GM12878 (cell line): Measurements from ENCODE around the gene SLC11A1. TPM values are rescaled to one million over a fixed set of nuclear protein-coding genes. Genes with fewer than 3 reads are reported as not detected.

Experiments used
- ATAC-seq: fragments of 200-7000 bp; cut with Tn5 transposase; 3 replicates; pipeline ENCODE4 v1.9.1; 2020; ENCODE audit warnings: mild to moderate bottlenecking, moderate library complexity
- BruUV-seq: library from RNA; stranded (reverse); fragments of 400-500 nt; replicated peaks from 2 replicates; lab custom pipeline; 2021; lab: Mats Ljungman, UMichigan
- CTCF ChIA-PET: fragments of 300-600 bp; sonication (Branson Sonifier 250); formaldehyde crosslinking; extraction: SDS; loops from one replicate; lab custom pipeline; 2021; ENCODE audit warnings: inconsistent platforms; lab: Yijun Ruan, JAX
- POLR2A ChIA-PET: fragments of 350-600 bp; formaldehyde crosslinking; extraction: SDS; loops from one replicate; lab custom pipeline; 2021; ENCODE audit warnings: inconsistent platforms; lab: Charles Lee
- RAD21 ChIA-PET: fragments of 300-600 bp; sonication (Branson Sonifier 250); formaldehyde crosslinking; loops from one replicate; lab custom pipeline; 2023; ENCODE audit warnings: antibody characterized with exemption; ENCODE audit not compliant: unreplicated experiment; lab: Charles Lee
- SMC1A ChIA-PET: fragments of 300-600 bp; sonication (Branson Sonifier 250); formaldehyde crosslinking; loops from one replicate; lab custom pipeline; 2023; ENCODE audit not compliant: unreplicated experiment, uncharacterized antibody; lab: Charles Lee
- DNase-seq: peaks from one replicate; pipeline ENCODE4 v3.0.0-alpha.2; 2011; ENCODE audit warnings: low read depth, low spot score
- FAIRE-seq: peaks from 3 replicates; lab custom pipeline; 2011; peaks lifted over from hg19 to GRCh38; lab: Jason Lieb, UNC
- H2AFZ ChIP-seq: 2 replicates; pipeline ENCODE4 v1.6.0; 2011; ENCODE audit warnings: low read depth, low read length, control low read depth; ENCODE audit not compliant: control insufficient read depth
- H3K27ac ChIP-seq: 2 replicates; pipeline ENCODE4 v1.5.1; 2011; ENCODE audit warnings: control low read depth; ENCODE audit not compliant: control insufficient read depth, insufficient read depth
- H3K27me3 ChIP-seq, 2 experiments: replicated peaks in 1 of 2; 2 replicates each; pipeline versions ENCODE4 v1.6.0 to v1.6.1; 2011; ENCODE audit warnings: low read length in 1 of 2; ENCODE audit not compliant: control insufficient read depth in 2 of 2, insufficient read depth in 2 of 2
- H3K36me3 ChIP-seq, 2 experiments: 2 replicates each; pipeline ENCODE4 v1.5.1; 2011; ENCODE audit warnings: low read length in 1 of 2; ENCODE audit not compliant: control insufficient read depth in 2 of 2, insufficient read depth in 2 of 2
- H3K4me1 ChIP-seq: 2 replicates; pipeline ENCODE4 v1.6.1; 2011; ENCODE audit warnings: mild to moderate bottlenecking, low read length, moderate library complexity, mixed read lengths; ENCODE audit not compliant: control insufficient read depth, insufficient read depth
- H3K4me2 ChIP-seq: 2 replicates; pipeline ENCODE4 v1.6.0; 2011; ENCODE audit warnings: control low read depth; ENCODE audit not compliant: control insufficient read depth, insufficient read depth
- H3K4me3 ChIP-seq: fragments of 200-600 bp; sonication (generic); 2 replicates; pipeline ENCODE4 v1.5.1; 2016
- H3K79me2 ChIP-seq: 2 replicates; pipeline ENCODE4 v1.6.0; 2011; ENCODE audit warnings: low read length; ENCODE audit not compliant: control insufficient read depth, insufficient read depth
- H3K9ac ChIP-seq: 2 replicates; pipeline ENCODE4 v1.8.0; 2011; ENCODE audit warnings: low read length, control low read depth, mixed read lengths; ENCODE audit not compliant: control insufficient read depth, insufficient read depth
- H3K9me3 ChIP-seq: replicated peaks from 3 replicates; pipeline ENCODE4 v1.5.1; 2011; ENCODE audit warnings: mild to moderate bottlenecking, low read length; ENCODE audit not compliant: control insufficient read depth, insufficient read depth
- H4K20me1 ChIP-seq: 2 replicates; pipeline ENCODE4 v1.6.0; 2011; ENCODE audit not compliant: control insufficient read depth, insufficient read depth
- CHD1 ChIP-seq: IDR thresholded peaks from 2 replicates; pipeline ENCODE4 v1.6.1; 2012; ENCODE audit warnings: low read depth, low read length, improper control_type of control experiment
- EP300 ChIP-seq, 2 experiments: fragments of 150-350 bp in 1 of 2; IDR thresholded peaks; 2 replicates each; pipeline ENCODE4 v1.6.1; 2011 to 2012; ENCODE audit warnings: low read depth in 2 of 2, low read length in 2 of 2, borderline replicate concordance in 1 of 2, improper control_type of control experiment in 1 of 2, inconsistent platforms in 1 of 2; ENCODE audit not compliant: control insufficient read depth in 1 of 2
- SREBF2 ChIP-seq: IDR thresholded peaks from 2 replicates; pipeline ENCODE4 v1.6.1; 2012; ENCODE audit warnings: mild to moderate bottlenecking, low read length
- ZBED1 ChIP-seq: IDR thresholded peaks from 2 replicates; pipeline ENCODE4 v1.6.1; 2016; ENCODE audit warnings: borderline replicate concordance
- WGBS: methylation state at CpG from one replicate; pipeline ENCODE4 v1.1.6; 2016; ENCODE audit warnings: low lambda C conversion rate; ENCODE audit not compliant: insufficient replicate concordance, insufficient coverage; ENCODE audit errors: missing lambda C conversion rate; 5-methylcytosine and 5-hydroxymethylcytosine counted together
- in situ Hi-C: fragments of 300-500 bp; cut with MboI; formaldehyde crosslinking; loops from 9 replicates; pipeline ENCODE4 v1.14.3; 2018; ENCODE audit warnings: mixed read lengths
- intact Hi-C: fragments of 100-400 bp; cut with micrococcal nuclease; formaldehyde crosslinking; loops from one replicate; pipeline ENCODE4 v1.14.2; 2022; ENCODE audit not compliant: unreplicated experiment
- polyA plus RNA-seq, 11 experiments: library from polyadenylated mRNA; depleted of rRNA in 4 of 11; unstranded in 6 of 11; stranded (reverse) in 5 of 11; fragments of >200 nt; fragmentation: Nextera tagmentation in 4 of 11; fragmentation: Illumina TruSeq in 1 of 11; extraction: Ambion mirVana in 4 of 11; extraction: Trizol in 1 of 11; gene quantifications; 1 replicate in 1 of 11; 2 replicates in 10 of 11; pipeline versions ENCODE4 v1.2.1 to v1.2.3, GENCODE V29; 2011 to 2016; ENCODE audit warnings: inconsistent platforms in 2 of 11, missing spikeins in 2 of 11, low read depth in 1 of 11
- total RNA-seq, 4 experiments: library from RNA; depleted of rRNA in 3 of 4; stranded (reverse); fragments of >200 nt in 3 of 4; fragmentation: Illumina TruSeq in 1 of 4; extraction: Trizol in 1 of 4; gene quantifications; 2 replicates each; pipeline versions ENCODE4 v1.2.1 to v1.2.3, GENCODE V29; 2013 to 2021
- TF ChIP-seq, protein P1 (sequence below): IDR thresholded peaks from 2 replicates; pipeline ENCODE4 v1.6.1; 2012; ENCODE audit warnings: low read length, inconsistent platforms
- TF ChIP-seq, protein P2 (sequence below): fragments of 150-350 bp; IDR thresholded peaks from 2 replicates; pipeline ENCODE4 v1.6.1; 2014; ENCODE audit warnings: mild to moderate bottlenecking, low read depth, low read length

Gene SLC11A1
- total and polyA plus RNA-seq, 10 of the 15 experiments (the other 5 are each of a cell fraction or from before 2014, with no cell fraction given) = 0.03 to 0.38 (median 0.12) TPM

DNA sequence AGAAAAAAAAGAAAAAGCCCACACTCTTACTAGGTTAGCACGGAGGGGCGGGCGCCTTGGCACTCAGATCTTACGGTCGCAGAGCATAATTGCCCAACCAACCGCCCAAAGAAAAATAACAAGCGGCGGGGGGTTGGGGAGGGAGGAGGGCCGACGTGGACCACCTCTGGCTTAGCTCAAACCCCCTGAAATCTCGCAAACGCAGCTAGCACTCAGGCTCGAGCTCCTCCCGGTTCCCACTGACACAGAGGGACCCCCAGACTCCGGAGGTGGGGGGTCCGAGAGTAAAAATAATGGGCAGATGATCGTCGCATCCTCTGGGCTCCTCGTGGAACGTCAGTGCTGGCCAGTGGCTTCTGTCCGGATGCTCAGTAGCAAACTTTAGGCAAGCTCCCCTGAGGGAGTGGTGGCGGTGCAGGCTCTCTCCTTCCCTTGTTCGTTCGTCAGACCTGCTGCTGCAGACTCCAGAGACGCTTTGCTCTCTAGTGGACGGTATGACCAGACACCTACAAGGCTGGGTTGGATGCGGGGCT, 13.4 kb upstream of the SLC11A1 start (continued):
- TF ChIP-seq, protein P1, sequence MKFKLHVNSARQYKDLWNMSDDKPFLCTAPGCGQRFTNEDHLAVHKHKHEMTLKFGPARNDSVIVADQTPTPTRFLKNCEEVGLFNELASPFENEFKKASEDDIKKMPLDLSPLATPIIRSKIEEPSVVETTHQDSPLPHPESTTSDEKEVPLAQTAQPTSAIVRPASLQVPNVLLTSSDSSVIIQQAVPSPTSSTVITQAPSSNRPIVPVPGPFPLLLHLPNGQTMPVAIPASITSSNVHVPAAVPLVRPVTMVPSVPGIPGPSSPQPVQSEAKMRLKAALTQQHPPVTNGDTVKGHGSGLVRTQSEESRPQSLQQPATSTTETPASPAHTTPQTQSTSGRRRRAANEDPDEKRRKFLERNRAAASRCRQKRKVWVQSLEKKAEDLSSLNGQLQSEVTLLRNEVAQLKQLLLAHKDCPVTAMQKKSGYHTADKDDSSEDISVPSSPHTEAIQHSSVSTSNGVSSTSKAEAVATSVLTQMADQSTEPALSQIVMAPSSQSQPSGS = no peak
- TF ChIP-seq EP300 (IDR thresholded peaks at IDR 0.05; ENCODE audit: borderline replicate concordance in 1 of 2, control insufficient read depth in 1 of 2, low read depth in 2 of 2, low read length in 2 of 2) = no peak

DNA sequence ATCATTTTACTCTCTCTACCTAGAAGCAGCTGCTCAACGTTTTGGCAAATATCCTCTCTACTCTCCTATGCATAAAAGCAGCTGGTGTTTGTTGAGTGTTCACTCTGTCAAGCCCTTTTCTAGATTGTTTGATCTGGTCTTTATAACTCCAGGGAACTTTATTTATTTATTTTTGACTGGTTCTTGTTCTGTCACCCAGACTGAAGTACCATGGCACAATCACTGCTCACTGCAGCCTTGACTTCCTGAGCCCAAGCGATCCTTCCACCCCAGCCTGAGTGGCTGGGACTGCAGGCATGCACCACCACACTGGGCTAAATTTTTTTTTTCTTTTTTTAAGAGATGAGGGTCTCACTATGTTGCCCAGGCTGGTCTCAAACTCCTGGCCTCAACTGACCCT, 12.7 kb upstream of the SLC11A1 start:
- POLR2A ChIA-PET = interaction anchor here (1.0 kb wide), 1 partner anchor 24 kb away, joined by 3 read pairs; no protein-coding TSS in a partner anchor
- Histone ChIP-seq H3K27me3 (no peaks in the 10 kb centered on the region), H3K9ac (no peak overlapping the region), H2AFZ (no peak overlapping the region), H3K27ac (no peak overlapping the region), H3K4me2 (no peak overlapping the region), H4K20me1 (no peaks in the 10 kb centered on the region), H3K9me3 (no peaks in the 10 kb centered on the region; the same call in 2 of the 3 replicates), H3K4me3 (no peak overlapping the region), H3K36me3 (no peaks in the 10 kb centered on the region), H3K79me2 (no peaks in the 10 kb centered on the region), H3K4me1 (peaks cover 4% of the 10 kb centered on the region; the same call in 1 of the 2 replicates)
- TF ChIP-seq, protein P2, sequence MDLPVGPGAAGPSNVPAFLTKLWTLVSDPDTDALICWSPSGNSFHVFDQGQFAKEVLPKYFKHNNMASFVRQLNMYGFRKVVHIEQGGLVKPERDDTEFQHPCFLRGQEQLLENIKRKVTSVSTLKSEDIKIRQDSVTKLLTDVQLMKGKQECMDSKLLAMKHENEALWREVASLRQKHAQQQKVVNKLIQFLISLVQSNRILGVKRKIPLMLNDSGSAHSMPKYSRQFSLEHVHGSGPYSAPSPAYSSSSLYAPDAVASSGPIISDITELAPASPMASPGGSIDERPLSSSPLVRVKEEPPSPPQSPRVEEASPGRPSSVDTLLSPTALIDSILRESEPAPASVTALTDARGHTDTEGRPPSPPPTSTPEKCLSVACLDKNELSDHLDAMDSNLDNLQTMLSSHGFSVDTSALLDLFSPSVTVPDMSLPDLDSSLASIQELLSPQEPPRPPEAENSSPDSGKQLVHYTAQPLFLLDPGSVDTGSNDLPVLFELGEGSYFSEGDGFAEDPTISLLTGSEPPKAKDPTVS = no peak
- no peak for TF ChIP-seq SREBF2
- TF ChIP-seq ZBED1 = no peak
- TF ChIP-seq CHD1 = no peak
- CTCF ChIA-PET = interaction anchor here (1.2 to 1.3 kb wide), 2 partner anchors 12 to 25 kb away, joined by 3 to 5 read pairs; no protein-coding TSS in a partner anchor
- no peak for ATAC-seq
- no peak for DNase-seq
- intact Hi-C loops = no loop called here
- RAD21 ChIA-PET = interaction anchor here (1.2 kb wide), 1 partner anchor 25 kb away, joined by 3 read pairs; no protein-coding TSS in a partner anchor
- no peak for FAIRE-seq
- BruUV-seq = no TSS peak
- WGBS = 13% methylated on average over 2 of the region's 2 CpGs
- SMC1A ChIA-PET = interaction anchor here (1.1 kb wide), 1 partner anchor 67 kb away, joined by 3 read pairs; no protein-coding TSS in a partner anchor
- in situ Hi-C loops = no loop called here
